NCI-H345 treated with DMSO at 0.1 percent for 48 hours (cell line): ENCODE results near the gene TPI1.
"Not testable (repeated sequence)": the region's sequence is repeated elsewhere in the genome, so short reads cannot be mapped to it uniquely, and the experiment has no call there.

Experiments
- DNase-seq: peaks from one replicate; lab custom pipeline; 2025; ENCODE audit not compliant: unreplicated experiment; lab: John Stamatoyannopoulos, UW

Gene TPI1

GRCh38 chr12:6846316-6846869 lies 20.9 kb upstream of the TPI1 start:
- no peak for DNase-seq

GRCh38 chr12:6847676-6848075 lies 19.7 kb upstream of the TPI1 start:
- no peak for DNase-seq

GRCh38 chr12:6849427-6849826 lies 17.9 kb upstream of the TPI1 start:
- DNase-seq = no peak

GRCh38 chr12:6849976-6850560 lies 17.3 kb upstream of the TPI1 start:
- DNase-seq = no peak

GRCh38 chr12:6850796-6851152 lies 16.6 kb upstream of the TPI1 start:
- DNase-seq = no peak

DNA sequence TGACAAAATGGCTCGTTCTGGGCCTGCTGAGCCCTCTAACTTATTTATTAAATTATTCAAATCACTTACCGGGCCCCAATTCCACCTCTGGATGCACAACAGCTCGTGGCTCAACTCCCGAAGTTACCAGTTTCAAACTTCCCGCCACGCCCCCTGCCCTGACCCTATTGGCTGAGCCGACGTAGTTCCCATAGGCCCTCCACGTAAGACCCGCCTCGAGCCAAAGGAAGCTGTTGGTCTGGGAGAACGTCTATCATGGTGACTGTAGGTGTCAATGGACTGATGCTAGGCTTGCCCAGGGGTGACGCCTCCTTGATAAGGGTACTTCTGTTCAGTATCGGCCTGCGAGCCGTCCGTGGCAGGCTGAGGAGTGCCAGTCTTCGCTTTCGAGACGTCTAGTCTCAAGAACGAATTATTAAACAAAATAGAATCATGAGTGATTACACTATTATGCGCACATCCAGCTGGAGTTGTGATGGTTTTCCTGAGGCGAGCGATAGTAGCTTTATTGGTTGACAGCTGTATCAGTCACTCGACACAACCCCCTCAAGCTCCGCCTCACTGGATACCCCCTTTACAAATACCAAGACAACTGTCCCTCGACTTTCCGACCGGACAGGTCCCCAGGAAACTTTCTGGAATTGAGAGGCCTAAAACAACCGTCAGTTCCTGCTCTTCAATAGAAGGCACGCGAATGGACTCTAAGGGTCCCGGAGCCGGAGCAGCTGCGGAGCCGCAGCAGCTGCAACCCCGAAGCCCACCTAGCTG lies 16.0 kb upstream of the TPI1 start, which contains the start of gene CDCA3:
TSS of gene CDCA3 (minus strand) at position 134 of the 768 bp plus-strand sequence. CDS start 334 bp downstream, outside the sequence.
- peak; percentile 99 for DNase-seq

- DNase-seq = peak; percentile 98
Observed at GRCh38 chr12:6851921-6852650, 15.2 kb upstream of the TPI1 start, which contains the start of gene USP5. Gene USP5 (plus strand): TSS chr12:6852150. CDS start chr12:6852180, 30 bp downstream.

DNA sequence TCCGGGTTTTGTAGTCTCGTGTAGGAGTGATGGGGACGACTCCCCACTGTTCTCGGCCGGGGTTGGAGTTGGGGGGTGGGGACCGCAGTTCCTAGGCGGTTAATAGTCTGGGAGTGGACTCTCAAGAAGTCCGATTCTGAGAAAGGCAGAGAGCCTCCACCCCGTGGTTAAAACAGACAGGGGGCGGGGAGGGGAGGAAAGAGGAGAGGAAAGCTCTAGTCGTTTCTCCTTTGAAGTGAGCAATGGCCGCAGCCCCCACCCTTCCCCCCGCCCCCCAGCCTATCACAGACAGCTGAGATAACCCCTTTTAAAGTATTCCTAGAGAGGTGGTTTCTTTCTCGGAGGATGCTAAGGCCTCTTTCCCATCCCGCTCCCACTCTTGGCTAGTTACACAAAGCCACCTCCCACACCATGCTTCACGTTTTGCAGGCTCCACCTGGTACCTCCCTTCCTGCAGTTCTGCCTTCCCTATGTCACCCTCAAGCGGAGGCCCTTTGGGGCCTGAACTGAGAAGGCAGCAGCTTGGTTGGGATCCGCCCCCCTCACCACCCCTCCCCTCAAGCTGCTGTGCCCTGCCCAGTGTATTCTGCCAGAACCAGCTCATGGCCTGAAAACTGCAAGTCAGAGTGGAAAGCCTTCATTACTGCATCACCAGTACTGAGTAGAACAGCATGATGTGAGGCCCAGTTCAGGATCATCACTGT lies 14.5 kb upstream of the TPI1 start:
- no peak for DNase-seq

- no peak for DNase-seq
Observed at GRCh38 chr12:6853626-6854025, 13.7 kb upstream of the TPI1 start.

DNA sequence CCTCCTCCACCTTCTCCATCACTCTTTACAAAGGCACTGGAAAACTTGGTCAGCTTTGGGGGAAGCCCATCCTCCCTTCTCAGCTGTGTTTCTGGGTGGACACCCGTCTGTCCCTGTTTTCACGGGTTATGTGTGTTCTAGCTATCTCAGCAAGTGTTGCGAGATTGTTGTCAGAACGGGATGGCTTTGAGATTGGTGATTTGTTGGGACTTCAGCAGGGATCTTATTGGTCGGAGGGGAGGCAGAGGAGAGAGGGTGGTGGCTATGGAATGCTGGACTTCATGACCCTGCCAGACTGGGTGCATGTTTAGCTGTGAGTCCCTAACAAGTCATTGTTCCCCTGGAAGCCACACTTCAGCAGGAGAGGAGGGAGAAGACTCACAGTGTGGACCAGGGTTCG lies 13.3 kb upstream of the TPI1 start:
- no peak for DNase-seq

- no peak for DNase-seq
Observed at GRCh38 chr12:6855322-6855721, 12.0 kb upstream of the TPI1 start.

- DNase-seq = no peak
Observed at GRCh38 chr12:6858799-6859198, 8.5 kb upstream of the TPI1 start.

DNA sequence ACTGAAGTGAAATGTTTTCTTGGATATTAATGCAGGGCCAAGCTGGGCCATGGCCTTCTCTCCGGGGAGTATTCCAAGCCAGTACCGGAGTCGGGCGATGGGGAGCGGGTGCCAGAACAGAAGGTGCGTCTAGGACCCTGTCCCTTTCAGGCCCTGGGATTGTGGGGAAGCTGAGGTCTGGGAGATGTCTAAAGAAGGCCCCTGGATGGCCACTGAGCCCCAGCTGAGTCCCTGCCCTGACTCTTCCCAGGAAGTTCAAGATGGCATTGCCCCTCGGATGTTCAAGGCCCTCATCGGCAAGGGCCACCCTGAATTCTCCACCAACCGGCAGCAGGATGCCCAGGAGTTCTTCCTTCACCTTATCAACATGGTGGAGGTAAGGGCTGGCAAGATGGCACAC lies 7.2 kb upstream of the TPI1 start:
- DNase-seq = no peak

GRCh38 chr12:6860942-6861341 lies 6.4 kb upstream of the TPI1 start:
- DNase-seq = no peak

DNA sequence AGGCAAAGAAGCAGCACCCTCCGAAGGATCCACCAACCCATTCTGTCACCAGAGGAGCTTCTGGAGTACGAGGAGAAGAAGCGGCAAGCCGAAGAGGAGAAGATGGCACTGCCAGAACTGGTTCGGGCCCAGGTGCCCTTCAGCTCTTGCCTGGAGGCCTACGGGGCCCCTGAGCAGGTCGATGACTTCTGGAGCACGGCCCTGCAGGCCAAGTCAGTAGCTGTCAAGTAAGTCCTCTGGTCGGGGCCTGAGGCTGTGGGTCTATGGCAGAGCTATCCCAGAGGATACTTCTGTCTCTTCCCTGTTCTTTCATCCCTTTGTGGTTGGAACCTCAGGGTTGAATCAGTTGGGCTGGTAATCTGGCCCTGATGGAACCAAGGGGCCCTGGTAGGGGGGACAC lies 5.9 kb upstream of the TPI1 start:
- DNase-seq = no peak

- no peak for DNase-seq
Observed at GRCh38 chr12:6863033-6863432, 4.3 kb upstream of the TPI1 start.

GRCh38 chr12:6863586-6864321 lies 3.6 kb upstream of the TPI1 start:
- no peak for DNase-seq

GRCh38 chr12:6865307-6865706 lies 2.0 kb upstream of the TPI1 start:
- not testable (repeated sequence) for DNase-seq

GRCh38 chr12:6866163-6866919 lies 990 bp upstream of the TPI1 start:
- no peak for DNase-seq
